Activated CD4-positive, alpha-beta T cell treated with anti-CD3 and anti-CD28 coated beads for 36 hours (primary cell): ENCODE measurements around the gene AAGAB. TPM values are rescaled to one million over a fixed set of nuclear protein-coding genes. Genes with fewer than 3 reads are reported as not detected.
A peak's percentile ranks its signal among the peaks of the same experiment; 100 is the strongest.

Experiments used
- ATAC-seq: fragments of 200-7000 bp; cut with Tn5 transposase; one replicate; pipeline ENCODE4 v1.10.0; 2021; ENCODE audit warnings: mild to moderate bottlenecking, moderate library complexity
- CTCF ChIA-PET: fragments of 350-600 bp; sonication (Branson Sonifier 250); formaldehyde crosslinking; loops from one replicate; lab custom pipeline; 2021; ENCODE audit warnings: antibody characterized with exemption; lab: Charles Lee
- POLR2A ChIA-PET: fragments of 350-600 bp; sonication (Branson Sonifier 250); formaldehyde crosslinking; loops from one replicate; lab custom pipeline; 2021; ENCODE audit warnings: antibody characterized with exemption, inconsistent platforms; lab: Charles Lee
- DNase-seq: peaks from one replicate; pipeline ENCODE4 v3.0.0-alpha.2; 2020
- H3K27ac Mint-ChIP-seq: one replicate; pipeline ENCODE4 v1.8.0; 2021; ENCODE audit warnings: mixed read lengths
- H3K27me3 Mint-ChIP-seq: one replicate; pipeline ENCODE4 v1.8.0; 2021; ENCODE audit warnings: mixed read lengths
- H3K36me3 Mint-ChIP-seq: one replicate; pipeline ENCODE4 v1.8.0; 2021; ENCODE audit warnings: low read depth, mixed read lengths
- H3K4me1 Mint-ChIP-seq: one replicate; pipeline ENCODE4 v1.8.0; 2021; ENCODE audit warnings: mixed read lengths
- H3K4me3 Mint-ChIP-seq: one replicate; pipeline ENCODE4 v1.8.0; 2021; ENCODE audit warnings: mild to moderate bottlenecking, moderate library complexity, mixed read lengths
- H3K9me3 Mint-ChIP-seq: one replicate; pipeline ENCODE4 v1.8.0; 2021; ENCODE audit warnings: low read depth, mixed read lengths
- intact Hi-C, 2 experiments: fragments of 100-400 bp; cut with DNase I in 1 of 2; cut with micrococcal nuclease in 1 of 2; formaldehyde crosslinking; loops; one replicate each; pipeline versions ENCODE4 v1.14.2 to v1.15.1; 2022 to 2024; cut with DNase I, micrococcal nuclease
- total RNA-seq, 2 experiments: library from RNA; stranded (reverse); gene quantifications; one replicate each; pipeline ENCODE4 v1.2.3, GENCODE V29; 2021

AAGAB gene
- total RNA-seq, 2 experiments from 2014 or later, result 43.9 to 48.6 TPM

DNA sequence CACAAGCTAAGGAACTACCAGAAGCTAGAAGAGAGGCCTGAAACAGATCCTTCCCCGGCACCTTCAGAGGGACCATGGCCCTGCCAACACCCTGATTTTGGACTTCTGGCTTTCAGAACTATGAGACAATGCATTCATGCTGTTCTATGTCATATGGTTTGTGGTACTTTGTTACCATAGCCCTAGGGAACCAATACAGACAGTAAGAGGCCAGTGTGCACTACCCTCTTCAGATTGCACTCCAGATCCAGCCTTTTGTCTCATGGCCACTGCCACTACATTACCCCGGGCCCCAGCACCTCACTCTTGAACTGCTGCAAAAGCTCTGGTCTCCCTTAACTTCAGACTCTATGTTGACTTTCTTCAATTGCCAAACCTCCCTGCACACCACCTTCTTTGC, 24.0 kb downstream of the AAGAB start:
- CTCF ChIA-PET, result interaction anchor here (1.1 to 1.4 kb wide), 2 partner anchors 9 to 367 kb away, joined by 3 to 4 read pairs; no protein-coding TSS in a partner anchor
- ATAC-seq (no peak), DNase-seq (no peak)
- POLR2A ChIA-PET, result no interaction called here
- H3K27me3 Mint-ChIP-seq, result no peaks in the 10 kb centered on the region
- H3K4me3 Mint-ChIP-seq, result no peak overlapping the region
- intact Hi-C loops, result no loop called here
- no peak overlapping the region for H3K27ac Mint-ChIP-seq
- peaks cover 6% of the 10 kb centered on the region for H3K4me1 Mint-ChIP-seq
- H3K36me3 Mint-ChIP-seq, result peaks cover 56% of the 10 kb centered on the region
- H3K9me3 Mint-ChIP-seq, result no peaks in the 10 kb centered on the region

DNA sequence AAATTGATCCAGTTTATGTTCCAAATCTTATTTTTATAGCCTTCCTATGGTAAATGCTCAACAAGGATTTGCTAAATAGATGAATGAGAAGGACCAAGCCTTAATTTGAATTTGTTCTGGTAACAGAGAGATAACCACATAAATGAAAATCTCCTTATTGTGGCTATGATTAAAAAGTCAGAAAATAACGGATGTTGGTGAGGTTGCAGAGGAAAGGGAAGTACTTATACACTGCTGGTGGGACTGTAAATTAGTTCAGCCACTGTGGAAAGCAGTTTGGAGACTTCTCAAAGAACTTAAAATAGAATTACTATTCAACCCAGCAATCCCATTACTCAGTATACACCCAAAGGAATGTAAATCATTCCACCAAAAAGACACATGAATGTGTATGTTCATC, 26.2 kb downstream of the AAGAB start:
- Mint-ChIP-seq H3K27ac (no peak overlapping the region), H3K36me3 (peaks cover 45% of the 10 kb centered on the region), H3K9me3 (no peaks in the 10 kb centered on the region), H3K4me3 (no peak overlapping the region), H3K4me1 (peaks cover 6% of the 10 kb centered on the region), H3K27me3 (no peaks in the 10 kb centered on the region)
- DNase-seq (no peak), ATAC-seq (no peak)
- intact Hi-C loops, result no loop called here
- ChIA-PET POLR2A (no interaction called here), CTCF (interaction anchor here (0.8 kb wide), 1 partner anchor 275 kb away, joined by 3 read pairs; no protein-coding TSS in a partner anchor)

DNA sequence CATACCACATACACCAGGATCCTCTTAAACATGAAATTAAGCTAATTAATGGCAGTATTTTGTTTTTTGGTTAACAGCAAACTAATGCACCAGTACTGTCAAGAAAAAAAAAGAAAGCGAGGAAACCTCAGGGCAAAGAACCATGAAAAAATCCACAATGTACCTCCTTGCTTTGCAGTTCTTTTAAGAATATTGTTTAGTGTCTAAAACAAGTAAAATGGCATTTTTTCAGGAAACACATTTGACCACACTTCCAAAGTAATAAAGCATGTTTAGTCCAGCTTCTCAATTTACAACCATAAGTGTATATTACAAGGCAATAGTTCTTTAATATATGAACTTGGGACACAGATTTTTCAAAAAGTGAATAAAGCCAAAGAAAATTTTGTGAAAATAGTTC, 26.6 kb downstream of the AAGAB start:
- Mint-ChIP-seq H3K4me3 (no peak overlapping the region), H3K27ac (no peak overlapping the region), H3K27me3 (no peaks in the 10 kb centered on the region), H3K36me3 (peaks cover 41% of the 10 kb centered on the region), H3K9me3 (no peaks in the 10 kb centered on the region), H3K4me1 (peaks cover 6% of the 10 kb centered on the region)
- POLR2A ChIA-PET, result no interaction called here
- CTCF ChIA-PET, result no interaction called here
- no peak for ATAC-seq
- DNase-seq, result no peak
- intact Hi-C loops, result no loop called here

DNA sequence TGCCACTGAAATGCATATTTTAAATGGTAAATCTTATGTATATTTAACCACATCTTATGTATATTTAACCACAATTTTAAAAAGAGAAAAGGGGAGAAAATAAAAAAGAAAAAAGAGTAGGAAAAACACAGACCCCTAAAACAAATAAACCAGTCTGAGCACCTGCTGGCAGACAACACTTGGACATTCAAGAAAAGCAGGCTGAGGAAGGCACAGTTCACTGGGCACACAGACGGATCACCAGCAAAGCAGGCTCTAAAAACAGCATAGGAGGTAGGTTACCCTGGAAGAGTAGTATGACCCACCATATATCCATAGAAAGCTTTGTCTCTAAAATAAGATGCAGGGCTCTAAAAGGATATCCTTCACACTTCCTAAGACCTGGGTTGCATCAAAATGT, 27.0 kb downstream of the AAGAB start:
- no peak overlapping the region for H3K4me3 Mint-ChIP-seq
- H3K4me1 Mint-ChIP-seq, result peaks cover 6% of the 10 kb centered on the region
- ATAC-seq, result no peak
- DNase-seq, result no peak
- H3K36me3 Mint-ChIP-seq, result peaks cover 38% of the 10 kb centered on the region
- H3K27ac Mint-ChIP-seq, result no peak overlapping the region
- intact Hi-C loops, result no loop called here
- CTCF ChIA-PET, result no interaction called here
- no peaks in the 10 kb centered on the region for H3K9me3 Mint-ChIP-seq
- POLR2A ChIA-PET, result no interaction called here
- H3K27me3 Mint-ChIP-seq, result no peaks in the 10 kb centered on the region

DNA sequence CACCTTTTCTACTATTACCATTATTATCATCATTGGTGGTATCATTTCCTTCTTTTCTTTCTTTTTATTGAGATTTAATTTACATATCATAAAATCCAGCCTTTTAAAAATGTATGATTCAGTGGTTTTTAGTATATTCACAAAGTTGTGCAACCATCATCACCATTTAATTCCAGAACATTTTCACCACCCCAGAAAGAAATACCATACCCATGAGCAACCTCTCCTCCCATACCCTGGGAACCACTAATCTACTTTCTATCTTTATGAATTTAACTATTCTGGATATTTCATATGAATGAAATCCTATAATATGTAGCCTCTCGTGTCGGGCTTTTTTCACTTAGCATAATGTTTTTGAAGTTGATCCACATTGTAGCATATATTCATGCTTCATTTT, 29.1 kb downstream of the AAGAB start:
- H3K4me3 Mint-ChIP-seq, result no peak overlapping the region
- no peaks in the 10 kb centered on the region for H3K27me3 Mint-ChIP-seq
- ChIA-PET POLR2A (no interaction called here), CTCF (interaction anchor here (1.0 kb wide), 1 partner anchor 12 kb away, joined by 6 read pairs; no protein-coding TSS in a partner anchor)
- intact Hi-C loops, result no loop called here
- H3K36me3 Mint-ChIP-seq, result peaks cover 23% of the 10 kb centered on the region
- no peak overlapping the region for H3K27ac Mint-ChIP-seq
- no peaks in the 10 kb centered on the region for H3K9me3 Mint-ChIP-seq
- ATAC-seq (no peak), DNase-seq (no peak)
- peaks cover 6% of the 10 kb centered on the region for H3K4me1 Mint-ChIP-seq

DNA sequence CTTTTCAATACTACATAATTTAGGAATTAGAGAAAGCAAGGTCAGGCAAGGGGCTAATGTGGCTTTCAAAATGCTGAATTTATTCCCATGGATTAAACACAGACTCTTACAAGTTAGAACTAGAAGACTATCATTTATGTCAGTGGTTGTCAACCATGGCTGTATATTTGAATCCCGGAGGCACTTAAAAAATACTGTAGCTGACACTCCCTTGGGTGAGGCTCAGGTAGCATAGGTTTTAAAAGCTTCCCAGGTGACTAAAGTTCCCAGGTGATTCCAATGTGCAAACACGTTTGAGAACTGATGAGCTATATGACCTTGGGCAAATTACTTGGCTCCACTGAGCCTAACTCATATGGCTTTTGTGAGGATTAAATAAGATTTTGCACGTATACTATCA, 29.6 kb downstream of the AAGAB start:
- ChIA-PET POLR2A (no interaction called here), CTCF (interaction anchor here (1.0 kb wide), 1 partner anchor 13 kb away, joined by 6 read pairs; no protein-coding TSS in a partner anchor)
- no peak for DNase-seq
- Mint-ChIP-seq H3K27ac (no peak overlapping the region), H3K4me3 (no peak overlapping the region), H3K27me3 (no peaks in the 10 kb centered on the region), H3K9me3 (no peaks in the 10 kb centered on the region), H3K36me3 (peaks cover 22% of the 10 kb centered on the region), H3K4me1 (peaks cover 6% of the 10 kb centered on the region)
- intact Hi-C loops, result no loop called here
- ATAC-seq, result no peak

DNA sequence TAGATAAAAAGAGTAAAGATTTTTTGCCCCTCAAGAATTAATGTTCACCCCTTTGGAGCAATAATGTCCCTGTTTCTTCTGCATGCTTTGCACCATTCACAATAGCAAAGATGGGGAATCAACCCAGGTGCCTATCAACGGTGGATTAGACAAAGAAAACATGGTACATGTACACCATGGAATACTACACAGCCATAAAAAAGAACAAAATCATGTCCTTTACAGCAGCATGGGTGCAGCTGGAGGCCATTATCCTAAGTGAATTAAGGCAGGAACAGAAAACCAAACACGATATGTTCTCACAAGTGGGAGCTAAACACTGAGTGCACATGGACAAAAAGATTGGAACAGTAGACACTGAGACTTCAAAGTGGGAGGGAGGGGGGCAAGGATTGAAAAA, 35.2 kb downstream of the AAGAB start:
- H3K27me3 Mint-ChIP-seq, result no peaks in the 10 kb centered on the region
- no peak for ATAC-seq
- peaks cover 29% of the 10 kb centered on the region for H3K36me3 Mint-ChIP-seq
- peaks cover 9% of the 10 kb centered on the region for H3K4me1 Mint-ChIP-seq
- intact Hi-C loops, result loop anchor here in 1 of 2 experiments (10.0 kb wide), 1 partner anchor 216 kb away; no protein-coding TSS in a partner anchor
- no peak overlapping the region for H3K4me3 Mint-ChIP-seq
- no peak for DNase-seq
- ChIA-PET POLR2A (no interaction called here), CTCF (no interaction called here)
- no peak overlapping the region for H3K27ac Mint-ChIP-seq
- no peaks in the 10 kb centered on the region for H3K9me3 Mint-ChIP-seq

DNA sequence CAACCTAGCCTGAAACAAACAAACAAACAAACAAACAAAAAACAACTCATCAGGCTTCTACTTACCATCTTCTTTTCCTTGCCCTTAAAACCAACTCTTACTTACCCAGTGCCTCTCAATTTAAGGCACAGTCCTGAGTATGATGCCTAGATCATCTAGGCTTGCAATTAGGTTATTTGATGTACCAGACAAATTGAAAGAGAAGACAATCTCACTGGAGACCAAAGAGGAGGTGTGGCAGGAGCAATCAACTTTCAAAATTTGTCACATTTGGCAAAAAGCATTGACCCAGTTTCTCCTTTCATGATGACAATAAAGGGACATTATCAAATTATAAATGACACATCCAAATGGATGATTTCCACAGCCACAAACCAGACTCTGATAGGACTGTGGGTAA, 36.0 kb downstream of the AAGAB start:
- Mint-ChIP-seq H3K4me1 (peaks cover 9% of the 10 kb centered on the region), H3K36me3 (peaks cover 29% of the 10 kb centered on the region), H3K27ac (peak overlapping the region; percentile 6), H3K9me3 (no peaks in the 10 kb centered on the region), H3K27me3 (no peaks in the 10 kb centered on the region), H3K4me3 (no peak overlapping the region)
- ATAC-seq (peak; percentile 19), DNase-seq (no peak)
- ChIA-PET CTCF (no interaction called here), POLR2A (no interaction called here)
- intact Hi-C loops, result loop anchor here in 1 of 2 experiments (10.0 kb wide), 1 partner anchor 216 kb away; no protein-coding TSS in a partner anchor

DNA sequence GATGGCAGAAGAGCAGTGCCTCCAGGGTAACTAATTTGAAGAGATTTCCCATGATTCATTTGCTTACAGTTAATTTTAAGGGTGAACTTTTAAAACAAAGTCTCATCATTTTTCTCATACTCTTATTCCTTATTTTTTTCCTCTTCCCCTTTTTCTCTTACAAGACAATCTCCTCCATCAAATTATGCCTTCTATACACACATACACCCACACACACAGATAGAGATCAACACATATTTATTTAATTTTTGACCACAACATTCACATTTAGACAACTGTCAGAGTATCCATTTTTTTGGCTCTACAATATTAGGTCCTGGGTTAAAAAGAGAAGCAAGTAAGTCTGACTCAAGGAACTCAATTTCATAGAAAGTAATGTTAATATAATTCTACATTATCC, 37.6 kb downstream of the AAGAB start:
- Mint-ChIP-seq H3K4me3 (no peak overlapping the region), H3K9me3 (no peaks in the 10 kb centered on the region), H3K36me3 (peaks cover 29% of the 10 kb centered on the region), H3K27me3 (no peaks in the 10 kb centered on the region), H3K27ac (no peak overlapping the region), H3K4me1 (peaks cover 9% of the 10 kb centered on the region)
- POLR2A ChIA-PET, result no interaction called here
- intact Hi-C loops, result loop anchor here in 1 of 2 experiments (10.0 kb wide), 1 partner anchor 218 kb away; no protein-coding TSS in a partner anchor
- ATAC-seq (no peak), DNase-seq (no peak)
- CTCF ChIA-PET, result no interaction called here

DNA sequence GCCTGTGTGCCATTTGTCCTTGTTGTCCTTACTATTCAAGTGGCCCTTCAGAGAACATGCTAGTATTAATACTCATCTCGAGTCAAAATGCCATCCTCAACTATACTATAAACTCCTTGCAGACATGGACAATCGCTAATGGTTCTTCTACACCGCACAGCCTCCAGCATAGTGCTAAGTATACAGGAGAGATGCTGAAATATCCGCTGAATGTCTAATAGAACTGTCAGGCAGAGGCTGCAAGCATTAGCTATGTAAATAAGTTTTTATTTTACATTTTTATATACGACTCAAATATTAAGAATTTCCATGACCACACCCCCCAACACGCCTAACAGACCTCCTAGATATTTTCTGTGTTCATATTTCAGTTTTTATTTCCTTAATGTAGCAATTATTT, 39.4 kb downstream of the AAGAB start:
- DNase-seq (no peak), ATAC-seq (no peak)
- Mint-ChIP-seq H3K4me1 (peaks cover 9% of the 10 kb centered on the region), H3K36me3 (peaks cover 28% of the 10 kb centered on the region), H3K27me3 (no peaks in the 10 kb centered on the region), H3K9me3 (no peaks in the 10 kb centered on the region), H3K4me3 (no peak overlapping the region), H3K27ac (no peak overlapping the region)
- intact Hi-C loops, result loop anchor here in 1 of 2 experiments (10.0 kb wide), 1 partner anchor 220 kb away; no protein-coding TSS in a partner anchor
- POLR2A ChIA-PET, result no interaction called here
- CTCF ChIA-PET, result no interaction called here

DNA sequence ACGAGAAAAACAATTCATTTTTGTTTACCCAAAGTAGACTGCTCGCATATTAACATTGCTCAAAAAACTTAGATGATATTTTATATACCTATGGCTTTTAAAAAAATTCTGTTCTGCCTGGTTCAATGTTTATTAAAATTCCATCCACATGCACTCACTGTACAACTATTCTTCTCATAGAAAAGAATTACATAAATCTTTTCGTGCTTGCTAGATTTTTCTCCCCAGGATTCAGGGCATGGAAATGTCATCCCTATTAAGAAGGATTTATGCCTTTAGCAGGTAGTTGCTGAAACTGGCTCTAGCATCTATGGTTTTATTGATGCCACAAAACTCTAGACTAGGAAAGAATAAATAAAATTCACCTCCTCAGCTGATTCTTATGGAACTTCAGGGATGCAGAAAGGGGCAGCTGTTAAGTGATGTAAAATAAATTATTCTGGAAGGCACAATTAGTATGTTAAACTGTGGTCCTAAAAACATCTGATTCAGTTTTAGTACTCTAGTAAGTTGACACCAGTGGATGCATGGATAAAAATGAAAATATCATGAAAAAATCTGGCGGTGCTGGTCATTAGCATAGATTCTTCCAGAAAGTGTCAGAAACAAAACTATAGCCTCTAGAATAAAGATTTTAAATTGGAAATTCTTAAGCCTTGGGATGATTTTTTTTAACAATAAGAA, 41.6 kb downstream of the AAGAB start:
- no peak overlapping the region for H3K4me3 Mint-ChIP-seq
- peaks cover 2% of the 10 kb centered on the region for H3K4me1 Mint-ChIP-seq
- no peak overlapping the region for H3K27ac Mint-ChIP-seq
- CTCF ChIA-PET, result no interaction called here
- H3K36me3 Mint-ChIP-seq, result peaks cover 20% of the 10 kb centered on the region
- intact Hi-C loops, result loop anchor here in 1 of 2 experiments (10.0 kb wide), 1 partner anchor 222 kb away; no protein-coding TSS in a partner anchor
- DNase-seq, result no peak
- H3K9me3 Mint-ChIP-seq, result no peaks in the 10 kb centered on the region
- POLR2A ChIA-PET, result no interaction called here
- ATAC-seq, result no peak
- H3K27me3 Mint-ChIP-seq, result no peaks in the 10 kb centered on the region

DNA sequence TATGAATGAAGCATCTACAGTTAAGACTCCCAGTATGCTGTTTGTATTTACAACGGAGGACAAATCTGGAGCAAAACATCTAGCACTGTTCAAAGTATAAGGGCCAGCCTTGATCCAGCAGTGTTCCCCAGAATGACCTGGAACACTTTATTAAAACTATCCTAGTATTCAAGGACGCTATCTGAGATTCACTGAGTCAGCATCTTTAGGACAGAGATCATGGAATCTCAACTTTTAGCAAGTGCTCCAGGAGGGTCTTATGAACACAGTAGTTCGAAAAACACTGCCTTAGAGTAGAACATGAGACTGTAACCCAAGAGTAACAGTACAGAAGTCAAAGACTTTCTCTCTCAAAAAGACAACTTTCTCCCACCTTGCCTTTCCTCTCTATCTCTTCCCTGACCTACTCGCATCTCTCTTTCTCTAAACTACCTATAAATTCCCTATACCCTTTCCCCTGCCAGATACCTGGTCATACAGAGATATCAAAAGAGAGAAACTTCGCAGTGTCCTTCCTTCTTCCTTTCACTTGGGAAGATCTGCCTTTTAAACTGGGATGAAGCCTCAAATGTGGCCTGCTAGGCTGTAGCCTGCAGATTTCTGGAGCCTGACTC, 43.8 kb downstream of the AAGAB start:
- DNase-seq (no peak), ATAC-seq (no peak)
- H3K27ac Mint-ChIP-seq, result no peak overlapping the region
- H3K36me3 Mint-ChIP-seq, result peaks cover 20% of the 10 kb centered on the region
- H3K4me1 Mint-ChIP-seq, result peaks cover 2% of the 10 kb centered on the region
- intact Hi-C loops, result loop anchor here in 1 of 2 experiments (10.0 kb wide), 1 partner anchor 224 kb away; no protein-coding TSS in a partner anchor
- no peaks in the 10 kb centered on the region for H3K9me3 Mint-ChIP-seq
- H3K27me3 Mint-ChIP-seq, result no peaks in the 10 kb centered on the region
- CTCF ChIA-PET, result no interaction called here
- POLR2A ChIA-PET, result no interaction called here
- no peak overlapping the region for H3K4me3 Mint-ChIP-seq
